SU-DHL-6 (cell line): ENCODE measurements around the gene HOXB3.

ENCODE experiments used
- EZH2phosphoT487 ChIP-seq: fragments of 200-600 bp; sonication (generic), shearing (Covaris generic); conservative IDR thresholded peaks from 2 replicates; pipeline ENCODE4 v1.6.1; 2018; ENCODE audit warnings: mild to moderate bottlenecking, antibody characterized with exemption, low read length, moderate library complexity, mixed read lengths
- TF ChIP-seq, protein P1 (sequence below): fragments of 200-600 bp; sonication (generic); IDR thresholded peaks from one replicate; pipeline ENCODE4 v1.5.1; 2017; ENCODE audit warnings: antibody characterized with exemption, mild to moderate bottlenecking, low read length, moderate library complexity; ENCODE audit not compliant: insufficient read depth, poor library complexity, severe bottlenecking

DNA sequence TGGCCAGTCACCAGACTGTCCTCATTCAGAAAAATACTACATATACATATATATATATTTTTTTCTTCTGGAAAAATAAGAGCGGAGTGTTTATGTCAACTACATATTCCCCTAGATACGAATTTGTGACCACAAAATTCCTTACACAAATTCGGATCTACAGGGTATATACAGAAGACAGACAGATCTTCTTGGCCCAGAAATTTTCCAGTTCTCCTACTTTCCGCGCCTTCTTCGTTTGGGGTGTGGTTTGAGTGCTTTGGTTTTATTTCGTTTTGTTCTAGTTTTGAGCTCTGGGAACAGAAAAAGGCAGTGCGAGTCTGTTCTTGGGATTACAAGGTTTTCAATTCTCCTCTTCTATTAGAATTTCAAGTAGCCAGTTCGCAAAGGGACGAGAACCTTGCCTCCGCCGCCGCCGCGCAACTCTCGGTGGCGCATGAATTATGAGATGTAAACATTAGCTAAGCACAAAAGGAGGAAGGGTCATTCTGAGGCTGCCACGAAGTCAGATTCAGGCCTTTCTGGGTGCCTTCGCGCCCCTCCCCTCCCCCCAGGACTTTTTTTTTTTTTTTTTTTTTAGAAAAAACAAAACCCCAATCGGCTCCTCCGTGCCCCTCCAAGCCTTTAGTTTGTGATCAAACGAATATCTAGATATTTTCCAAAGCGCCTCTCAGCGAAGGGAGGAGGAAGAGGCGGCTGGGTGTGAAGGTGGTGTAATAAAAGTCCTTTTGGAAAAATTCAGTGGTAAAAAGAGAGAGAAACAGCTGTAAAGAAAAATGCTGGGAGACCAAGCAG is 10.1 kb downstream of the HOXB3 start:
- no peak for TF ChIP-seq EZH2phosphoT487
- TF ChIP-seq, protein P1, sequence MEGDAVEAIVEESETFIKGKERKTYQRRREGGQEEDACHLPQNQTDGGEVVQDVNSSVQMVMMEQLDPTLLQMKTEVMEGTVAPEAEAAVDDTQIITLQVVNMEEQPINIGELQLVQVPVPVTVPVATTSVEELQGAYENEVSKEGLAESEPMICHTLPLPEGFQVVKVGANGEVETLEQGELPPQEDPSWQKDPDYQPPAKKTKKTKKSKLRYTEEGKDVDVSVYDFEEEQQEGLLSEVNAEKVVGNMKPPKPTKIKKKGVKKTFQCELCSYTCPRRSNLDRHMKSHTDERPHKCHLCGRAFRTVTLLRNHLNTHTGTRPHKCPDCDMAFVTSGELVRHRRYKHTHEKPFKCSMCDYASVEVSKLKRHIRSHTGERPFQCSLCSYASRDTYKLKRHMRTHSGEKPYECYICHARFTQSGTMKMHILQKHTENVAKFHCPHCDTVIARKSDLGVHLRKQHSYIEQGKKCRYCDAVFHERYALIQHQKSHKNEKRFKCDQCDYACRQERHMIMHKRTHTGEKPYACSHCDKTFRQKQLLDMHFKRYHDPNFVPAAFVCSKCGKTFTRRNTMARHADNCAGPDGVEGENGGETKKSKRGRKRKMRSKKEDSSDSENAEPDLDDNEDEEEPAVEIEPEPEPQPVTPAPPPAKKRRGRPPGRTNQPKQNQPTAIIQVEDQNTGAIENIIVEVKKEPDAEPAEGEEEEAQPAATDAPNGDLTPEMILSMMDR: no peak
